ENCODE measurements around the gene CWH43.

The CWH43 gene

DNA sequence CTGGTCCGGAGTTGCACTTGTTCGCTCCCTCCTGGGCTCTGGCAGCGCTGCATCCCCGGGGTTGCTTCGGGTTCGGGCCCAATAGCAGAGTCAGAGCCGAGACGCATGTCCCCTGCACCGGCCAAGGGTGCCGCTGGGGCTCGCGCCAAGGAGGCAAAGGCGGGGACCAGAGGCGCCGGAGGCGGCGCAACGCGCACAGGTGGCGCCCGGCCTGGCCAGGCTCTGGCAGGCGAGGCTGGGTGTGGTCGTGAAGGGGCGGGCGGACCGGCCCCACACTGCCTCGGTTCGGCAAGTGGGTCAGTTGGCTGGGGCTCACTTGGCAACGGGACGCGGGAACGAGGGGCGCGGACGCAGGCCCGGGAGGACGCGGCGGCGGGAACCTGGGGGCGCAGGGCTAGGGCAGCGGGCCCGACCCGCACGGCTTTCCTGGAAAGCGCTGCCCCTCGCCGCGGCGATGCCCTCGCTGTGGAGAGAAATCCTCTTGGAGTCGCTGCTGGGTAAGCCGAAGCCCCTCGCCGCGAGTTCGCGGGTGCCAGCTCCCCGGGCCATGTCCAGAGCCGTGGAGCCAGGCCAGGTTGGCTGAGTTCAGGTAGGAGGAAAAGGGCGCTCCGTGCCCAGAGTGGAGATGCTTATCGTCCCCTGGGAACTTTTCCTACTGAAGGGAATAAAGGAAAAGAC is at the start of gene CWH43:
TSS of gene CWH43 (plus strand) at position 300 of the 678 bp plus-strand sequence. CDS start at position 455, 155 bp downstream.
- Histone ChIP-seq H3K9me3 (ENCODE audit: control insufficient read depth, insufficient read depth, low read length) (no peaks in the 10 kb centered on the region), H3K4me3 (ENCODE audit: low read depth, low read length) (peak within 1 kb of the TSS; percentile 58), H3K4me1 (ENCODE audit: control insufficient read depth, insufficient read depth, low read length) (no peaks in the 10 kb centered on the region), H3K36me3 (ENCODE audit: control insufficient read depth, insufficient read depth, low read length) (no peaks in the 10 kb centered on the region), H3K9ac (ENCODE audit: low read depth, low read length) (no peak within 1 kb of the TSS), H3K27me3 (ENCODE audit: control insufficient read depth, insufficient read depth, low read length) (peaks cover 45% of the 10 kb centered on the region)

DNA sequence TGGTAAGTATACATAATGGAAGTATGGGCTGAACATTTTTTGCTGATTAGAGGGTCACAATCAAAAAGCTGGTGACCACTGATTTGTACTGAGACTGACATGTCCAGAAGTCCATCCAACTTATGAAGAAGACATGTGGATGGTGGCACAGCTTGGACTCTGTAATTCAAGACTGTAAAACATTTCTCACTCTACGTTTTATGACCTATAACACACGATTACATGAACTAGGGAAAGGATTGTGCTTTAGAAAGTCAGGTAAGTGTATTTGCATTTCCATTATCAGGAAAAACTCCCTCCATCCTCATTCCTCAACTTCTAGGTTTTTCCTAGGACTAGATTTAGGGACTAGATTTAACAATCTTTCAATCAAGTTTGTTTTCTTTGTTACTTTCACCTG is 49.0 kb upstream of the CWH43 start:
- Histone ChIP-seq H3K9me3 (ENCODE audit: control insufficient read depth, insufficient read depth, low read length) (no peaks in the 10 kb centered on the region), H3K4me1 (ENCODE audit: control insufficient read depth, insufficient read depth, low read length) (no peaks in the 10 kb centered on the region), H3K27me3 (ENCODE audit: control insufficient read depth, insufficient read depth, low read length) (no peaks in the 10 kb centered on the region), H3K9ac (ENCODE audit: low read depth, low read length) (no peak overlapping the region), H3K36me3 (ENCODE audit: control insufficient read depth, insufficient read depth, low read length) (no peaks in the 10 kb centered on the region), H3K4me3 (ENCODE audit: low read depth, low read length) (no peak overlapping the region)

DNA sequence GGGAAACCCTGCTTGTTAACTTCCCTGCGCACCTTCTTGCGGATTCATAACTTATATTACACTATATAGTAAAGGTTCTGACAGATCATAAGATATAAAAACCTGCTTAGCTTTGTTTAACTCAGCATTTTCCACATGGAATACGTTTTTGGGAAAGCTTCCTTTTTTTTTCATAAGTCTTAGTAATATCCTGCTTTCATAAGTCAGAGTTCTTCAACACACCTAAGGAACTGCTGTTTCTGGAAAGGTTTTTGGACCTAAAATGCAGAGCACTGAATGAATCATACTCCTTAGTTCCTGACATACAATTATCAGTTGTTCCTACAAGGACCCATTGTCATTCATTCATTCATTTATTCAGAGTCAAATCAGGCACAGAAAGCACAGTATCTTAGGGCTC is 47.2 kb upstream of the CWH43 start:
- Histone ChIP-seq H3K4me3 (ENCODE audit: low read depth, low read length) (no peak overlapping the region), H3K36me3 (ENCODE audit: control insufficient read depth, insufficient read depth, low read length) (no peaks in the 10 kb centered on the region), H3K4me1 (ENCODE audit: control insufficient read depth, insufficient read depth, low read length) (no peaks in the 10 kb centered on the region), H3K27me3 (ENCODE audit: control insufficient read depth, insufficient read depth, low read length) (no peaks in the 10 kb centered on the region), H3K9ac (ENCODE audit: low read depth, low read length) (no peak overlapping the region), H3K9me3 (ENCODE audit: control insufficient read depth, insufficient read depth, low read length) (no peaks in the 10 kb centered on the region)

DNA sequence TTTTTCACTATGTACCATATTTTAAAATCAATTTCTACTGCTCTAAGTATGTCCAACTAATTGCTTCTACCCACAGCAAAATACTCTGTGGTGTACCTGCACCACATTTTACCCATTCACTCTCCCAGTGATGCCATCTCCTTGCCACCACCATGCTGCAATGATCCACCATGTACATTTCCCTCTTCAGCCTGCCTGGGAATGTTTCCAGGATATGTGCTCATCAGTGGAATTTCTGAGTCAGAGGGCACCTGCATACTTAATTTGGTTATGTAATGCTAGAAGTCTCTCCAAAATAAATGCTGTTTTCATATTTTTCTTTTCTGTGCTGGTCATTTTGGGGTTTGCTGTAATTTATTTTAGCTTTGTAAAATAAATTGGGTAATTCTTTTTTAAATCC is 46.3 kb upstream of the CWH43 start:
- no peak overlapping the region for H3K4me3 ChIP-seq (ENCODE audit: low read depth, low read length)

DNA sequence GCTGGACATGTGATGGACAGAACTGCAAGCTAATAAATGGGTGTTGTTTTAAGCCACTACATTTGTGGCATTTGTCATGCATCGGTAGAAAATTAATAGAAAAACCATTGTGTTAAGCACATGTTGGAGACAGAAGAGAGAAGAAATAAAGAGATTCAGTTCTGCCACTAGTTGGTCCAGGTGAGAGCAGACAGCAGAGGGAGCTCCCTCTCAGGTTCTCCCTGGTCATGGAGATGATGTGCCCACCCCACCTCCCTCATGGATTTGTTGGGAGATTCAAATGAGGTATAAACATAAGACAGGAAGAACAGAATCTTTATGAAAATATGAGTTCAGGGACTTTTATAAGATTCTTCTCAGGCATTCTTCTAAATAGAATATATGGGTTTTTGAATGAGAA is 42.7 kb upstream of the CWH43 start:
- Histone ChIP-seq H3K9me3 (ENCODE audit: control insufficient read depth, insufficient read depth, low read length) (no peaks in the 10 kb centered on the region), H3K36me3 (ENCODE audit: control insufficient read depth, insufficient read depth, low read length) (no peaks in the 10 kb centered on the region), H3K4me3 (ENCODE audit: low read depth, low read length) (no peak overlapping the region), H3K4me1 (ENCODE audit: control insufficient read depth, insufficient read depth, low read length) (no peaks in the 10 kb centered on the region), H3K9ac (ENCODE audit: low read depth, low read length) (no peak overlapping the region), H3K27me3 (ENCODE audit: control insufficient read depth, insufficient read depth, low read length) (no peaks in the 10 kb centered on the region)

More for the DNA sequence above, 46.3 kb upstream of the CWH43 start:
- H3K27me3 ChIP-seq (ENCODE audit: control insufficient read depth, insufficient read depth, low read length), result no peaks in the 10 kb centered on the region
- no peaks in the 10 kb centered on the region for H3K4me1 ChIP-seq (ENCODE audit: control insufficient read depth, insufficient read depth, low read length)
- H3K36me3 ChIP-seq (ENCODE audit: control insufficient read depth, insufficient read depth, low read length), result no peaks in the 10 kb centered on the region
- H3K9ac ChIP-seq (ENCODE audit: low read depth, low read length), result no peak overlapping the region
- H3K9me3 ChIP-seq (ENCODE audit: control insufficient read depth, insufficient read depth, low read length), result no peaks in the 10 kb centered on the region

DNA sequence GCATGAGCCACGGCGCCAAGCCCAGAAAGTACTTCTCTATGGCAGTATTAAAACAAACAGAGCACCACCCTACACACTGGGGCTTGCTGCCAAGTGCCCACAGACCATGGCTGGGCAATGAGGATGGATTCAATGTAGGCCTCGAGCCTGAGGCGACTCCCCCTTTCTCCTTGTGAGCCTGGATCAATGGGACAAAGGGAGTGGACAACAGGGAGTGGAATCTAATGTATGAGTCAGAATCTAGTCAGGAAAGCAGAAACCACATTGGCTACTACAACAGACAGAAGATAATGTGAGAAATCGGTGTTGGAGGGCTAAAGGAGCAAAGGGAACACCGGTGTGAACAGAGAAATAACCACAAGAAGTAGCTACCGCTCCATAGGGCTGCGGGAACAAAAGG is 41.8 kb upstream of the CWH43 start:
- Histone ChIP-seq H3K36me3 (ENCODE audit: control insufficient read depth, insufficient read depth, low read length) (no peaks in the 10 kb centered on the region), H3K27me3 (ENCODE audit: control insufficient read depth, insufficient read depth, low read length) (no peaks in the 10 kb centered on the region), H3K9me3 (ENCODE audit: control insufficient read depth, insufficient read depth, low read length) (no peaks in the 10 kb centered on the region), H3K4me1 (ENCODE audit: control insufficient read depth, insufficient read depth, low read length) (no peaks in the 10 kb centered on the region), H3K4me3 (ENCODE audit: low read depth, low read length) (no peak overlapping the region), H3K9ac (ENCODE audit: low read depth, low read length) (no peak overlapping the region)

DNA sequence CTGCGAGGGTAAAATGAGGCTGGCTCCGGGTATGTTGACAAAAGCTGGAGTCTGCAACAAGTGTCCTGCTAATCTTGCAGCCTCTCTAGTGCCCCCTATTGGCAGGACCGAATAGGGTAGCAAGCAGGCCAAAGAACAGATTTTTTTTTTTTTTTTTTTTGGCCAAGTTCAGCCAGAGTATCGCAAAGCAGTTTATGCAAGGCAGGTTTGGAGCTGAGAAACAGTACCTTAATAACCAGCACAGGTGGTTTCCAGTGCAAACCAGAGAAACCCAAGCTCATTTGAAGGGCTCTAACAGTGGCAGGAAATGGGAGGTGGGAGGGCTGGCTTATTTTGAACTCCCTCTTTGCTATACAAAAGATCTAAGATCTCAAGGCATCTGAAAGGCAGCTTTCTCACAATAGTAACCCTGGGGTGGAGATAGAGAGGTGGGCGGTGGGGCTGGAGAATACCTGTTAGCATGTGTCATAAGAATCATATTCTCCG is 41.3 kb upstream of the CWH43 start:
- Histone ChIP-seq H3K27me3 (ENCODE audit: control insufficient read depth, insufficient read depth, low read length) (no peaks in the 10 kb centered on the region), H3K4me3 (ENCODE audit: low read depth, low read length) (no peak overlapping the region), H3K9ac (ENCODE audit: low read depth, low read length) (no peak overlapping the region), H3K4me1 (ENCODE audit: control insufficient read depth, insufficient read depth, low read length) (no peaks in the 10 kb centered on the region), H3K9me3 (ENCODE audit: control insufficient read depth, insufficient read depth, low read length) (no peaks in the 10 kb centered on the region), H3K36me3 (ENCODE audit: control insufficient read depth, insufficient read depth, low read length) (no peaks in the 10 kb centered on the region)

DNA sequence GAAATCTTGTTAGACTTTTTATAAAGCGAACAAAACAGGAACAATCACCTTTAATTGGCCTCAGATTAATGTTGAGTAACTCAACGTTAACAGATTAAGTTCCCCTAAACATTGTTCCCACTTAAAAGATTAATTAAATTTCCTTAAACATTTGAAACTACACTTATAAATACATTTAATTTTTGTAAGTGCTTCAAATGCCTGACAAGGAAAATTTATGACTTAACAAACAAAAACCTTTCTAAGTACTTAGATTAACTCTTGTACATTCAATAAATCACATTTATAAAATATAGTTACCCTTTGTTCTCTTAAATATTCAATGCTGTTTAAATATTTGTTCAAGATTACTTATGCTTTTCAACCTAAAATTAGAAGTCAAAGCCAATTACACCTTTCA is 40.1 kb upstream of the CWH43 start:
- Histone ChIP-seq H3K9me3 (ENCODE audit: control insufficient read depth, insufficient read depth, low read length) (no peaks in the 10 kb centered on the region), H3K36me3 (ENCODE audit: control insufficient read depth, insufficient read depth, low read length) (no peaks in the 10 kb centered on the region), H3K4me3 (ENCODE audit: low read depth, low read length) (no peak overlapping the region), H3K4me1 (ENCODE audit: control insufficient read depth, insufficient read depth, low read length) (no peaks in the 10 kb centered on the region), H3K9ac (ENCODE audit: low read depth, low read length) (no peak overlapping the region), H3K27me3 (ENCODE audit: control insufficient read depth, insufficient read depth, low read length) (no peaks in the 10 kb centered on the region)

DNA sequence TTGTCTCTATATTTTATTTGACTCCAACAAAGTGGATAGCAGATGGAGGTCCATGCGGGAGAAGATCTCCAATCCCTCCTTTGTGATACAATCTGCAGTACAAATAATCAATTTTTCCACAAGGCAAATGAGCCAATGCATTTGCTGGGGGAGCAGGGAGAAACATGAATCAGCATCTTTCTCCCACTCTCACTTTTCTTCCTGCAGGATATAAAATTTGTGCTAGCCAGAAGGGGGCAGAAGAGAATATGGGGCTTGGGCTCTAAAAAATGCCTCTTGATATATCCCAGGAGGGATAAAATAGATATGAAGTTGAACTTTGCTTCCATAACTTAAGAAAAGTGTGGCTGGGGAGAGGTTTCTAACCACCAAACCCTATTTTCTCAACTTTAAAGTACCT is 38.3 kb upstream of the CWH43 start:
- H3K4me3 ChIP-seq (ENCODE audit: low read depth, low read length), result no peak overlapping the region
- H3K36me3 ChIP-seq (ENCODE audit: control insufficient read depth, insufficient read depth, low read length), result no peaks in the 10 kb centered on the region
- no peaks in the 10 kb centered on the region for H3K4me1 ChIP-seq (ENCODE audit: control insufficient read depth, insufficient read depth, low read length)
- H3K27me3 ChIP-seq (ENCODE audit: control insufficient read depth, insufficient read depth, low read length), result no peaks in the 10 kb centered on the region
- no peaks in the 10 kb centered on the region for H3K9me3 ChIP-seq (ENCODE audit: control insufficient read depth, insufficient read depth, low read length)
- H3K9ac ChIP-seq (ENCODE audit: low read depth, low read length), result no peak overlapping the region

DNA sequence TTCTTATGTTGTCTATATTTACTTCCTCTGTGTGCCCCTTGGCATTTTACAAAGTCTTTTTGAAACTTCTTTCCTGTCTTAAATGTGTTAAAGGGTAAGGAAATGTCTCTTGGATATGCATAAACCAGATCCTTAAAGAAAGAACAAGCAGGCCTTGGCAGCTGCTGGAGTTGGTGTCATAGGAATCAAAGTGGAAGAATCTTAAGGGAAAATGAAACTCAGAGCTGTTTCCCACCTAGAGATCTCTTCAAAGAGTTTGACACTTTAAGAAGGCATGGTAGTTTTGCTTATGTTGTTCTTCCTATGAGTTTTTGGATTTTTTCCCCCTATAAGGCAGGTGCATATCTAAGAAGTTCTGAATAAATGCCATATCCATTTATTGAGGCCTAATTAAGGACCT is 37.0 kb upstream of the CWH43 start:
- Histone ChIP-seq H3K4me1 (ENCODE audit: control insufficient read depth, insufficient read depth, low read length) (peaks cover 4% of the 10 kb centered on the region), H3K9ac (ENCODE audit: low read depth, low read length) (no peak overlapping the region), H3K9me3 (ENCODE audit: control insufficient read depth, insufficient read depth, low read length) (no peaks in the 10 kb centered on the region)

DNA sequence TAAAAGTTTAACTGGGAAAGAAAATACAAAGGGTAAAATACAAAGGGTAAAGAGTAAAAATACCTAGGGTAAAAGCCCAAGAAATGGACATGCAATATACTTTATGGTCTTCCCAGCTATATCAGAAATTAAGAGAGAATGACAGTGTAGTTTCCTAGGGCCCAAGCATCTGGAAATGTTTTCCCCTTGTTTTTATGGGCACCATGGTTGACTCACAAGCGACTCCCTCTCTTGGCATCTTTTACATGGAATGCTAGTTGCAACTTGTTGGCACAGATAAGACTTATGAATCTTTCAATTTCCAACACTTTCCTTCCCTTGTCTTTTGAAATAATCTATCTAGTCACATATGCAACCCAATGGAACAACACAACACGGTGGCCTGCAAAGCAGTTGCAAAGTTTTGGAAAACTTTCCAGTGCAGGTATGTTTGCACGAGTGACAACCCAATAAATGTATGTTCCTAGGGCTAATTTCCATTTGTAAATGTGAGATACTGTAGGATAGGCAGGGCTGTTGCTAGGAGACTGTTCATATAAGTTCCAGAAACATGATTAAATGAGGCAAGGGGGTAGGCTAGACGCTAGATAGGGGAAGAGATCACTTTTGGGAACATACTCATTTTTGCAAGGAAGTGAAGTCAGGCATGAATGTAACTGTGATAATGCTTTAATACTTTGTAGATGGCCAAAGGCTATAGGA is 36.4 kb upstream of the CWH43 start:
- peaks cover 10% of the 10 kb centered on the region for H3K4me1 ChIP-seq (ENCODE audit: control insufficient read depth, insufficient read depth, low read length)
- no peaks in the 10 kb centered on the region for H3K27me3 ChIP-seq (ENCODE audit: control insufficient read depth, insufficient read depth, low read length)
- H3K4me3 ChIP-seq (ENCODE audit: low read depth, low read length), result no peak overlapping the region
- no peaks in the 10 kb centered on the region for H3K9me3 ChIP-seq (ENCODE audit: control insufficient read depth, insufficient read depth, low read length)
- no peaks in the 10 kb centered on the region for H3K36me3 ChIP-seq (ENCODE audit: control insufficient read depth, insufficient read depth, low read length)
- no peak overlapping the region for H3K9ac ChIP-seq (ENCODE audit: low read depth, low read length)

More for the DNA sequence above, 37.0 kb upstream of the CWH43 start:
- Histone ChIP-seq H3K27me3 (ENCODE audit: control insufficient read depth, insufficient read depth, low read length) (no peaks in the 10 kb centered on the region), H3K36me3 (ENCODE audit: control insufficient read depth, insufficient read depth, low read length) (no peaks in the 10 kb centered on the region), H3K4me3 (ENCODE audit: low read depth, low read length) (no peak overlapping the region)

DNA sequence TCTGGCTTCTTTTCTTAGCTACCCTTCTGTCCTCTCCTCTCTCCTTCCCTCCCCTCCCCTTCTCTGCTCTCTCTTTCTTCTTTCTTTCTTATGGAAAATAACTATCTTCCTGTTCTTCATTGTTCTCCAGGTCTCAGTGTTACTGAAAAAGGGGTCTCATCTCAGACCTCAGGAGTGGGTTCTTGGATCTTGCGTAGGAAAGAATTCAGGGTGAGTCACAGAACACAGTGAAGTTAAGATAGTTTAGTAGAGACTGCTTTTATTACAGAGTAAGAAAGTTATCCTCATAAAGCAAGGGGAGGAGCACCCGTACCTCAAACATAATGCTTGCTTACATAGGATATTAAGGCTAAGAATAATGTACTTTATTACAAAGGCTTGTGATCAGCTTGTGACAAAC is 31.8 kb upstream of the CWH43 start:
- no peaks in the 10 kb centered on the region for H3K9me3 ChIP-seq (ENCODE audit: control insufficient read depth, insufficient read depth, low read length)
- no peak overlapping the region for H3K9ac ChIP-seq (ENCODE audit: low read depth, low read length)
- no peaks in the 10 kb centered on the region for H3K36me3 ChIP-seq (ENCODE audit: control insufficient read depth, insufficient read depth, low read length)
- H3K4me3 ChIP-seq (ENCODE audit: low read depth, low read length), result no peak overlapping the region
- peaks cover 13% of the 10 kb centered on the region for H3K4me1 ChIP-seq (ENCODE audit: control insufficient read depth, insufficient read depth, low read length)
- no peaks in the 10 kb centered on the region for H3K27me3 ChIP-seq (ENCODE audit: control insufficient read depth, insufficient read depth, low read length)
